Muscle of leg (tissue), 11 donors: ENCODE results near the gene SPDYE5. TPM values are rescaled to one million over a fixed set of nuclear protein-coding genes. Genes with fewer than 3 reads are reported as not detected.

Experiments used
- DNase-seq: peaks from one replicate; pipeline ENCODE4 v3.0.0; 2013
- H3K27ac ChIP-seq: one replicate; pipeline ENCODE4 v1.5.1; 2013; ENCODE audit warnings: mild to moderate bottlenecking, low read length, control low read depth
- H3K27me3 ChIP-seq: one replicate; pipeline ENCODE4 v1.6.1; 2013; ENCODE audit warnings: low read length; ENCODE audit not compliant: control insufficient read depth, insufficient read depth
- H3K36me3 ChIP-seq: one replicate; pipeline ENCODE4 v1.6.1; 2013; ENCODE audit warnings: low read length; ENCODE audit not compliant: control insufficient read depth, insufficient read depth
- H3K4me1 ChIP-seq: one replicate; pipeline ENCODE4 v1.6.1; 2013; ENCODE audit warnings: low read length; ENCODE audit not compliant: control insufficient read depth, insufficient read depth
- H3K4me3 ChIP-seq: one replicate; pipeline ENCODE4 v1.5.1; 2013; ENCODE audit warnings: low read length, control low read depth
- H3K9me3 ChIP-seq: replicated peaks from 2 replicates; pipeline ENCODE4 v1.6.1; 2013; ENCODE audit warnings: low read depth, low read length; ENCODE audit not compliant: control insufficient read depth
- WGBS: methylation state at CpG from one replicate; pipeline ENCODE4 v1.1.5; 2013; ENCODE audit warnings: missing lambda C conversion rate; ENCODE audit not compliant: insufficient coverage; 5-methylcytosine and 5-hydroxymethylcytosine counted together
- polyA plus RNA-seq, 8 donors: library from polyadenylated mRNA; unstranded; fragments of 120-200 nt; gene quantifications; one replicate each; pipeline versions ENCODE4 v1.2.1 to v1.2.3, GENCODE V29; 2013; ENCODE audit warnings: inconsistent platforms in 1 of 8, low replicate concordance in 1 of 8; ENCODE audit not compliant: insufficient read length in 8 of 8, insufficient read depth in 1 of 8
- total RNA-seq: library from RNA; stranded (reverse); fragments of 120-200 nt; gene quantifications from one replicate; pipeline ENCODE4 v1.2.4, GENCODE V29; 2013

SPDYE5 gene
- total and polyA plus RNA-seq, 9 donors = 0.04 to 4.3 (median 1.4) TPM

DNA sequence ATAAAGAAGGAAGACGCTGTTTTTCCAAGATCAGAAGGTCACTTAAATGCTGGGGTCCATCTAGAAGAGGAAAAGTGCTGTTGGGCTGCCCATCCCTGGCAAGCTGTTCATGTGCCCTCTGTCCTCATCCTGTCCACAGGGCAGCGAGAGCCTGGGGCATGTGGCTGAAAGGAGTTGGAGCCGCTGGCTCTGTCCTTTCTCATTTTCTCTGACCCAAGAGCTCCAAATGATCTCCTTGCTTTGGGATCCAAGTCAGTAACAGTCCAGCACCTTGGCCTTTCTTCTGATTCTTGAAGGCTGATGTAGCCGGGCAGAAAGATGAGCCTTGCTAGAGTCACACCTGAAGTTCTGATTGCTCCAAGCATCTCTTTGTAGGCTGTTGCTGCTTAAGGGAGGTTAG lies 44.4 kb downstream of the SPDYE5 start:
- DNase-seq = no peak
- no peak overlapping the region for H3K27ac ChIP-seq
- 94% methylated on average over 2 of the region's 4 CpGs for WGBS
- H3K4me1 ChIP-seq = no peaks in the 10 kb centered on the region
- no peaks in the 10 kb centered on the region for H3K27me3 ChIP-seq
- H3K36me3 ChIP-seq = peaks cover 49% of the 10 kb centered on the region
- no peak overlapping the region for H3K4me3 ChIP-seq
- H3K9me3 ChIP-seq = no peaks in the 10 kb centered on the region

DNA sequence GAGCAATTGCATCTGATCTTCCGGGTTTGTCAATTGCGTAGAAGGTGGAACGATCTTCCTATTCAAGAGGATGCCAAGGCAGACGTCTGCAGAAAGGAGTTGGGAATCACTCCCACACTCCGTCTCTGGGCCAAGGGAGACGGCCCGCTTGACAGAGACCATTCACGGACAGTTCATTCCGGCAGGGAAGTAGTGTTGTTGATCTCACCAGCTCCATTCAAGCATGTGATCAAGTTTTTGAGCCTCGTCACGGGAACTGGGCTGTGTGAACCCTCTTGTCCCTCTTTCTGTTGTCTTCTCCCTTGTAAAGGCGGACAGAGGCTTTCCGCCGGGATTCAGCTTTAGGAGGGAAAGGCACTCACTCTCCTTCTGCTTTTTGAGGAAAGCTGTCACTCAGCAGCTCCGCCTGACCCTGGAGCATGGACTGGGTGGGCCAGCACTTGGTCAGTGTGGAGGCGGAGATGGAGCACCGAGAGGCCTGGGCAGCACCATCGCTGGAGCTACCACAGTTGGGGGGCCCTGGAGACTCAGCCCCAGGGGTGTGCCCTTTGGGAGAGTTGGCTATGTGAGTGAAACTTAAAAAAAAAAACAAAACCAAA lies 44.9 kb downstream of the SPDYE5 start:
- no peak for DNase-seq
- H3K4me1 ChIP-seq = no peaks in the 10 kb centered on the region
- H3K36me3 ChIP-seq = peaks cover 53% of the 10 kb centered on the region
- H3K27ac ChIP-seq = no peak overlapping the region
- H3K9me3 ChIP-seq = no peaks in the 10 kb centered on the region
- 94% methylated on average over 14 of the region's 18 CpGs for WGBS
- H3K4me3 ChIP-seq = no peak overlapping the region
- no peaks in the 10 kb centered on the region for H3K27me3 ChIP-seq

DNA sequence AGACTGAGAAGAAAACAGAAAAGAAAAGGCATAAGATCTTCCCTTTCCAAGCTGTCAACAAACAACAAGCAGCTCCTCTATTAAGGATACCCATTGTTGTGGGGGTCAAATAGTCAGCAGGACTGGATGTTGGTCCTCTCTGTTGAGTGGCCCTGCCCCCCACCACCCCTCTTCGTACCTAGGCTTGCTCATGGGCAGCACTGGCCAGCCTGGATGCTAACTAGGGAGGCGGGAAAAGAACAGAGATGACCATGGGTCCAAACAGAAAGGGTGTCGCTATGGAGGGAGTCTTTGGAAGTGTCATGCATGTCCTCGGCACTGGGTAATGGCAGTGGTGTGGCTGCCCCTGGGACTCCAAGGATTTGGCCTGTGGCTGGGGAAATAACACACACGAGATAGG lies 45.6 kb downstream of the SPDYE5 start:
- Histone ChIP-seq H3K27me3 (no peaks in the 10 kb centered on the region), H3K36me3 (peaks cover 58% of the 10 kb centered on the region), H3K9me3 (no peaks in the 10 kb centered on the region), H3K4me3 (no peak overlapping the region), H3K4me1 (no peaks in the 10 kb centered on the region), H3K27ac (no peak overlapping the region)
- 94% methylated on average over 3 of the region's 5 CpGs for WGBS
- no peak for DNase-seq

DNA sequence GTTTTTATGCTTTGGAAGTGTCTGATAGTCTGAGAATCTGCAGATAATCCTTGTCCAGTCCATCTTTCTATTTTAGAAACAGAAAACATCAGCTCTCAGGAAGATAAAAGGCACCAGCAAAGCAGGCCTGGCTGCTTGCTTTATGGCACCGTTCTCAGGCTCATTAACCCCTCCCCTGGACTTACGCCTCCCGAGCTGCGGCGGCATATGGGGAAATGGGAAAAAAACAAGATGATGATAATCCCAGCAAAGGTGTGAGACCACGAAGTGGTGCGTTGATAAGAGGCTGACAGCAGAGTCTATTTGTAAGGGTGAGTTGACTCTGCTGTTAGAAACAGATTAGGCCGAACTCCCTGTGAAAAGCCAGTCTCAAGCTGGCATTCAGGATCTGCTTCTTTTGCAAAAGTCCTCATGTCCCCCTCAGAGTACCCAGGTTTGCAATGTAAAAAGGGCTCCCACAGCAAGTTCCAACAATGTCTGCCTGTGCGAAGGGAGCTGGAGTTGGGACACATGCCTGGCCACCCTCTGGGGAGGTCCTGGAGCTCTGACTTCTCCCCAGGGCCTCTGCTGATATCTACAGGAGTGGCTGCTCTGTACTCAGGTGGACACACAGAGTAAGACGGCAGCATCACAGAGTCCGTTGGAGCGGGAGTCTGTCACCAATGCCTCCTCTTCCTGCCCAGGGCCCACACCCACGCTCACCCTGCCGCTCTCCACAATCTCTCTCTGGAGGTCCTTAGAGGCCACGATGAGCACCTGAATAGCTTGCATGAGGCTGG lies 54.3 kb downstream of the SPDYE5 start:
- Histone ChIP-seq H3K9me3 (no peaks in the 10 kb centered on the region), H3K4me1 (no peaks in the 10 kb centered on the region), H3K4me3 (no peak overlapping the region), H3K36me3 (peaks cover 48% of the 10 kb centered on the region), H3K27me3 (no peaks in the 10 kb centered on the region), H3K27ac (no peak overlapping the region)
- WGBS = 78% methylated on average over 10 of the region's 15 CpGs
- DNase-seq = no peak

Other genes starting within 250 kb of the SPDYE5 start
- gene TRIM73, start 96.7 kb upstream of the SPDYE5 start, total RNA-seq = 1.6 TPM
- gene TRIM73, start 96.7 kb upstream of the SPDYE5 start, polyA plus RNA-seq = 1 to 10 TPM; 2.1 to 7.0 (median 3.9) TPM
- 12.5 TPM for gene POM121C, start 6.0 kb upstream of the SPDYE5 start, total RNA-seq
- gene POM121C, start 6.0 kb upstream of the SPDYE5 start, polyA plus RNA-seq = 10 to 100 TPM; 26.2 to 37.2 (median 31.8) TPM
- 20.3 TPM for gene HIP1, start 246.6 kb downstream of the SPDYE5 start, total RNA-seq
- gene HIP1, start 246.6 kb downstream of the SPDYE5 start, polyA plus RNA-seq = 10 to 100 TPM; 17.3 to 28.4 (median 23.7) TPM